HepG2 (cell line): ENCODE measurements around the gene CLHC1. TPM values are rescaled to one million over a fixed set of nuclear protein-coding genes. Genes with fewer than 3 reads are reported as not detected.

ENCODE experiments used
- CAMTA2 ChIP-seq: sonication (generic); formaldehyde crosslinking; IDR thresholded peaks from 2 replicates; pipeline ENCODE4 v1.4.0; 2020; ENCODE audit warnings: mild to moderate bottlenecking, missing genetic modification reagents, borderline replicate concordance
- FOXA3 ChIP-seq: IDR thresholded peaks from 2 replicates; pipeline ENCODE4 v1.6.1; 2016; ENCODE audit warnings: missing genetic modification reagents, missing compliant biosample characterization
- KLF6 ChIP-seq: IDR thresholded peaks from 2 replicates; pipeline ENCODE4 v1.8.0; 2016; ENCODE audit warnings: missing biosample characterization, missing genetic modification reagents
- MLLT10 ChIP-seq: sonication (generic); formaldehyde crosslinking; IDR thresholded peaks from 2 replicates; pipeline ENCODE4 v1.4.0; 2020; ENCODE audit warnings: missing genetic modification reagents
- NAIF1 ChIP-seq: sonication (generic); formaldehyde crosslinking; IDR thresholded peaks from 2 replicates; pipeline ENCODE4 v1.5.0; 2020; ENCODE audit warnings: mild to moderate bottlenecking, missing genetic modification reagents, borderline replicate concordance
- RBFOX2 ChIP-seq: fragments of 200-400 bp; formaldehyde crosslinking; IDR thresholded peaks from 2 replicates; pipeline ENCODE4 v1.6.1; 2017; ENCODE audit warnings: low read depth, mild to moderate bottlenecking, low read length
- RFXANK ChIP-seq: IDR thresholded peaks from 2 replicates; pipeline ENCODE4 v1.6.1; 2016
- SMARCC2 ChIP-seq: fragments of 450-650 bp; IDR thresholded peaks from 2 replicates; pipeline ENCODE4 v1.6.1; 2017; ENCODE audit warnings: antibody characterized with exemption, mild to moderate bottlenecking
- TP53 ChIP-seq: sonication (generic); formaldehyde crosslinking; conservative IDR thresholded peaks from 2 replicates; pipeline ENCODE4 v1.4.0; 2020; ENCODE audit warnings: missing genetic modification reagents
- TSC22D2 ChIP-seq: sonication (generic); formaldehyde crosslinking; IDR thresholded peaks from 2 replicates; pipeline ENCODE4 v1.5.1; 2020; ENCODE audit warnings: missing genetic modification reagents, mild to moderate bottlenecking, borderline replicate concordance
- ZNF20 ChIP-seq: sonication (generic); formaldehyde crosslinking; IDR thresholded peaks from 2 replicates; pipeline ENCODE4 v1.4.0; 2020; ENCODE audit warnings: mild to moderate bottlenecking, moderate library complexity, missing genetic modification reagents
- ZNF724P ChIP-seq: sonication (generic); formaldehyde crosslinking; IDR thresholded peaks from 2 replicates; pipeline ENCODE4 v1.8.0; 2022; ENCODE audit warnings: missing genetic modification reagents, borderline replicate concordance
- polyA plus RNA-seq, 8 experiments: library from polyadenylated mRNA; depleted of rRNA in 3 of 8; stranded (reverse) in 7 of 8; unstranded in 1 of 8; fragments of >200 nt; fragmentation: Illumina TruSeq in 4 of 8; extraction: Trizol in 4 of 8; gene quantifications; 2 replicates each; pipeline versions ENCODE4 v1.2.1 to v1.2.3, GENCODE V29; 2011 to 2016; ENCODE audit warnings: low read depth in 4 of 8, missing spikeins in 1 of 8, mixed read lengths in 1 of 8; ENCODE audit not compliant: insufficient read depth in 1 of 8
- total RNA-seq, 5 experiments: library from RNA; depleted of rRNA; stranded (reverse); fragments of >200 nt; fragmentation: Illumina TruSeq; extraction: Trizol; gene quantifications; 2 replicates each; pipeline ENCODE4 v1.2.3, GENCODE V29; 2016; ENCODE audit warnings: low read depth in 1 of 5
- TF ChIP-seq, protein P1 (sequence below): IDR thresholded peaks from 2 replicates; pipeline ENCODE4 v1.6.1; 2016; ENCODE audit warnings: low read depth, missing genetic modification reagents, missing compliant biosample characterization
- TF ChIP-seq, protein P2 (sequence below): IDR thresholded peaks from 2 replicates; pipeline ENCODE4 v1.6.1; 2016; ENCODE audit warnings: low read depth, borderline replicate concordance
- TF ChIP-seq, protein P3 (sequence below): sonication (generic); formaldehyde crosslinking; IDR thresholded peaks from 2 replicates; pipeline ENCODE4 v1.5.0; 2020; ENCODE audit warnings: missing genetic modification reagents
- TF ChIP-seq, protein P4 (sequence below): IDR thresholded peaks from 2 replicates; pipeline ENCODE4 v1.6.1; 2016
- TF ChIP-seq, protein P5 (sequence below): sonication (generic); formaldehyde crosslinking; IDR thresholded peaks from 2 replicates; pipeline ENCODE4; 2020; ENCODE audit warnings: missing genetic modification reagents, mild to moderate bottlenecking, borderline replicate concordance

CLHC1 gene
- total and polyA plus RNA-seq, 2 of the 13 experiments (the other 11 are each of a cell fraction or from before 2014, with no cell fraction given), result 9.8 to 12.6 TPM

DNA sequence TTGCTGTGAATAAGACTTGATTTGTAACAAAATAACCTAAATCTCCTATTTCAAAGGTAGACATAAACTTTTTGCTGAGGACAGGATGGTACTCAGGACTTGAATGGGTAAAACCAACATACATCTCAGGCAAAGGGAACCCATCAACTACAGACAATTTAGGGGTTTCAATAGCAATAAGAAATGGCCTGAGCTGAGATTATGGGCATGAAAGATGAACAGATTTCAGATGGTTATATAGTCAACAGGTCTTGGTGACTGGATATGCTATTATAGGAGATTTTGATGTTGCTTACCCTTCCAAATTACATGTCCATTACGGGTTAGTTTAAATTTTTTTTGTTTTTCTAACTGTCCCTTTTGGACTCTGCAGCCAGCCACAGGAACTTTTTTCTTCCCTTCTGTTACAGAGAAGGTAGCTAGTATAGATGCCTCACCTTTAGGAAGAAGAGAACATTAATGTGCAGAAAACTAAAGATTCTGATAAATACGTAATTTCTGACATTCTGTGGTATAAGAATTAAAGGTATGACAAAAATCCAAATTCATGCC, 5.0 kb upstream of the CLHC1 start (continued):
- TF ChIP-seq CAMTA2 (CRISPR knock-in tag) (no peak), SMARCC2 (no peak), TSC22D2 (no peak), ZNF20 (CRISPR knock-in tag) (no peak), RBFOX2 (peak; percentile 10; the same call in 1 of the 2 replicates), MLLT10 (no peak), ZNF724P (CRISPR knock-in tag) (no peak), KLF6 (CRISPR knock-in tag) (no peak), NAIF1 (CRISPR knock-in tag) (no peak), RFXANK (CRISPR knock-in tag) (no peak), TP53 (CRISPR knock-in tag) (no peak), FOXA3 (CRISPR knock-in tag) (no peak)
- TF ChIP-seq, protein P1, sequence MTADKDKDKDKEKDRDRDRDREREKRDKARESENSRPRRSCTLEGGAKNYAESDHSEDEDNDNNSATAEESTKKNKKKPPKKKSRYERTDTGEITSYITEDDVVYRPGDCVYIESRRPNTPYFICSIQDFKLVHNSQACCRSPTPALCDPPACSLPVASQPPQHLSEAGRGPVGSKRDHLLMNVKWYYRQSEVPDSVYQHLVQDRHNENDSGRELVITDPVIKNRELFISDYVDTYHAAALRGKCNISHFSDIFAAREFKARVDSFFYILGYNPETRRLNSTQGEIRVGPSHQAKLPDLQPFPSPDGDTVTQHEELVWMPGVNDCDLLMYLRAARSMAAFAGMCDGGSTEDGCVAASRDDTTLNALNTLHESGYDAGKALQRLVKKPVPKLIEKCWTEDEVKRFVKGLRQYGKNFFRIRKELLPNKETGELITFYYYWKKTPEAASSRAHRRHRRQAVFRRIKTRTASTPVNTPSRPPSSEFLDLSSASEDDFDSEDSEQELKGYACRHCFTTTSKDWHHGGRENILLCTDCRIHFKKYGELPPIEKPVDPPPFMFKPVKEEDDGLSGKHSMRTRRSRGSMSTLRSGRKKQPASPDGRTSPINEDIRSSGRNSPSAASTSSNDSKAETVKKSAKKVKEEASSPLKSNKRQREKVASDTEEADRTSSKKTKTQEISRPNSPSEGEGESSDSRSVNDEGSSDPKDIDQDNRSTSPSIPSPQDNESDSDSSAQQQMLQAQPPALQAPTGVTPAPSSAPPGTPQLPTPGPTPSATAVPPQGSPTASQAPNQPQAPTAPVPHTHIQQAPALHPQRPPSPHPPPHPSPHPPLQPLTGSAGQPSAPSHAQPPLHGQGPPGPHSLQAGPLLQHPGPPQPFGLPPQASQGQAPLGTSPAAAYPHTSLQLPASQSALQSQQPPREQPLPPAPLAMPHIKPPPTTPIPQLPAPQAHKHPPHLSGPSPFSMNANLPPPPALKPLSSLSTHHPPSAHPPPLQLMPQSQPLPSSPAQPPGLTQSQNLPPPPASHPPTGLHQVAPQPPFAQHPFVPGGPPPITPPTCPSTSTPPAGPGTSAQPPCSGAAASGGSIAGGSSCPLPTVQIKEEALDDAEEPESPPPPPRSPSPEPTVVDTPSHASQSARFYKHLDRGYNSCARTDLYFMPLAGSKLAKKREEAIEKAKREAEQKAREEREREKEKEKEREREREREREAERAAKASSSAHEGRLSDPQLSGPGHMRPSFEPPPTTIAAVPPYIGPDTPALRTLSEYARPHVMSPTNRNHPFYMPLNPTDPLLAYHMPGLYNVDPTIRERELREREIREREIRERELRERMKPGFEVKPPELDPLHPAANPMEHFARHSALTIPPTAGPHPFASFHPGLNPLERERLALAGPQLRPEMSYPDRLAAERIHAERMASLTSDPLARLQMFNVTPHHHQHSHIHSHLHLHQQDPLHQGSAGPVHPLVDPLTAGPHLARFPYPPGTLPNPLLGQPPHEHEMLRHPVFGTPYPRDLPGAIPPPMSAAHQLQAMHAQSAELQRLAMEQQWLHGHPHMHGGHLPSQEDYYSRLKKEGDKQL (CRISPR knock-in tag), result no peak
- TF ChIP-seq, protein P2, sequence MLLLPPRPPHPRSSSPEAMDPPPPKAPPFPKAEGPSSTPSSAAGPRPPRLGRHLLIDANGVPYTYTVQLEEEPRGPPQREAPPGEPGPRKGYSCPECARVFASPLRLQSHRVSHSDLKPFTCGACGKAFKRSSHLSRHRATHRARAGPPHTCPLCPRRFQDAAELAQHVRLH, result no peak
- TF ChIP-seq, protein P3, sequence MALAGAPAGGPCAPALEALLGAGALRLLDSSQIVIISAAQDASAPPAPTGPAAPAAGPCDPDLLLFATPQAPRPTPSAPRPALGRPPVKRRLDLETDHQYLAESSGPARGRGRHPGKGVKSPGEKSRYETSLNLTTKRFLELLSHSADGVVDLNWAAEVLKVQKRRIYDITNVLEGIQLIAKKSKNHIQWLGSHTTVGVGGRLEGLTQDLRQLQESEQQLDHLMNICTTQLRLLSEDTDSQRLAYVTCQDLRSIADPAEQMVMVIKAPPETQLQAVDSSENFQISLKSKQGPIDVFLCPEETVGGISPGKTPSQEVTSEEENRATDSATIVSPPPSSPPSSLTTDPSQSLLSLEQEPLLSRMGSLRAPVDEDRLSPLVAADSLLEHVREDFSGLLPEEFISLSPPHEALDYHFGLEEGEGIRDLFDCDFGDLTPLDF (CRISPR knock-in tag), result 0 out of 2 replicates have a peak, but pooled peaks have one; percentile 17
- TF ChIP-seq, protein P4, sequence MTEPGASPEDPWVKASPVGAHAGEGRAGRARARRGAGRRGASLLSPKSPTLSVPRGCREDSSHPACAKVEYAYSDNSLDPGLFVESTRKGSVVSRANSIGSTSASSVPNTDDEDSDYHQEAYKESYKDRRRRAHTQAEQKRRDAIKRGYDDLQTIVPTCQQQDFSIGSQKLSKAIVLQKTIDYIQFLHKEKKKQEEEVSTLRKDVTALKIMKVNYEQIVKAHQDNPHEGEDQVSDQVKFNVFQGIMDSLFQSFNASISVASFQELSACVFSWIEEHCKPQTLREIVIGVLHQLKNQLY (CRISPR knock-in tag), result no peak
- TF ChIP-seq, protein P5, sequence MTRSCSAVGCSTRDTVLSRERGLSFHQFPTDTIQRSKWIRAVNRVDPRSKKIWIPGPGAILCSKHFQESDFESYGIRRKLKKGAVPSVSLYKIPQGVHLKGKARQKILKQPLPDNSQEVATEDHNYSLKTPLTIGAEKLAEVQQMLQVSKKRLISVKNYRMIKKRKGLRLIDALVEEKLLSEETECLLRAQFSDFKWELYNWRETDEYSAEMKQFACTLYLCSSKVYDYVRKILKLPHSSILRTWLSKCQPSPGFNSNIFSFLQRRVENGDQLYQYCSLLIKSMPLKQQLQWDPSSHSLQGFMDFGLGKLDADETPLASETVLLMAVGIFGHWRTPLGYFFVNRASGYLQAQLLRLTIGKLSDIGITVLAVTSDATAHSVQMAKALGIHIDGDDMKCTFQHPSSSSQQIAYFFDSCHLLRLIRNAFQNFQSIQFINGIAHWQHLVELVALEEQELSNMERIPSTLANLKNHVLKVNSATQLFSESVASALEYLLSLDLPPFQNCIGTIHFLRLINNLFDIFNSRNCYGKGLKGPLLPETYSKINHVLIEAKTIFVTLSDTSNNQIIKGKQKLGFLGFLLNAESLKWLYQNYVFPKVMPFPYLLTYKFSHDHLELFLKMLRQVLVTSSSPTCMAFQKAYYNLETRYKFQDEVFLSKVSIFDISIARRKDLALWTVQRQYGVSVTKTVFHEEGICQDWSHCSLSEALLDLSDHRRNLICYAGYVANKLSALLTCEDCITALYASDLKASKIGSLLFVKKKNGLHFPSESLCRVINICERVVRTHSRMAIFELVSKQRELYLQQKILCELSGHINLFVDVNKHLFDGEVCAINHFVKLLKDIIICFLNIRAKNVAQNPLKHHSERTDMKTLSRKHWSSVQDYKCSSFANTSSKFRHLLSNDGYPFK, result no peak
